Bronchus fibroblast of lung (primary cell): ENCODE measurements around the gene PGAP2. TPM values are rescaled to one million over a fixed set of nuclear protein-coding genes. Genes with fewer than 3 reads are reported as not detected.

Experiments
- total RNA-seq: library from RNA; depleted of rRNA; stranded (reverse); fragments of >200 nt; gene quantifications from 2 replicates; pipeline ENCODE4 v1.2.3, GENCODE V29; 2015

The PGAP2 gene
- total RNA-seq: 16.1 and 18.1 TPM in 2 replicates

DNA sequence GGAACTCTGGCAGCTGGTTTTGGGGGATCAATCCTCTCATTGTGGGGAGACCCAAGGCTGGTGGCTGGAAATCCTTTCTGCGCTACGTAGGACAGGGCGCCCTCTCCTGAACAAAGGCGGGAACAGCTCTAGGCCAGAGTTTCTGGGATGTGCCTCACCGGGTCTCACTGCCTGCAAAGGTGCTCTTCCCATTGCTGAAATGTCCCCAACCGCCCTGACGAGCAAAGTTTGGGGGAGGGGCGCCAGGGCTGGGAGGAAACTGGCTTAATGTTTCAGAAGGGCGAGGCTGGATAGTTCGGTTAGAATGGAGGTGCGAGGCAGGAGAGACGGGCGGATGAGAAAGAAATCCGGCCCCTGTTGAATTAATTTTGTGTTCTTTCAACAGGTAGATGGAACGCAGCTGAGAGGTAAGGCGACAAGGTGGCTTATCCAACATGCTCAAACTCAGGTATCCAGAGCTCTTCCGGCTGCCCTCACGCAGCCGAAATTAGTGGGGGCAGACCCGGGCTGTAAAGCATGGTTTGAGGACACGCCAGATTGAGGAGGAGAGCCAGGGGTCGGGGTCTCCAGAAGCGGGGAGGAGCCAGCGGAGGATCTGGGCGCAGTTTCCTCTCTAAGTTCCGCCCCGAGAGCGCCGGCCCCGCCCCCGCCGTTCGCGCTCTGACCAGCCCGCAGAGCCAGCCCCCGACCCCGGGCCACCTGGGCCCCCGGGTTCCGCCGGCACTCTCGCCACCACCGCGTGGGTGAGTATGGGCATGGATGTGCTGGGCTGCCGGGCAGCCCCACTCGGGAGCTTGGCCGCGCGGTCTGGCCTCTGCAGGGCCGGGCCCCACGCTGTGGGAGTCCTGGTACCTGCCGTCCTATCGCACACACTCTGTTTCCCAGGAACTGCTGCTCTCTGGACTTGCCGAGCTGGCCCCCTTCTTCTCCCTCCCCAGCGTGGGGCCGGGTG, at the start of gene PGAP2:
PGAP2 (plus strand) TSS at position 652 of the 952 bp plus-strand sequence. CDS start 2,700 bp downstream, outside the sequence.

DNA sequence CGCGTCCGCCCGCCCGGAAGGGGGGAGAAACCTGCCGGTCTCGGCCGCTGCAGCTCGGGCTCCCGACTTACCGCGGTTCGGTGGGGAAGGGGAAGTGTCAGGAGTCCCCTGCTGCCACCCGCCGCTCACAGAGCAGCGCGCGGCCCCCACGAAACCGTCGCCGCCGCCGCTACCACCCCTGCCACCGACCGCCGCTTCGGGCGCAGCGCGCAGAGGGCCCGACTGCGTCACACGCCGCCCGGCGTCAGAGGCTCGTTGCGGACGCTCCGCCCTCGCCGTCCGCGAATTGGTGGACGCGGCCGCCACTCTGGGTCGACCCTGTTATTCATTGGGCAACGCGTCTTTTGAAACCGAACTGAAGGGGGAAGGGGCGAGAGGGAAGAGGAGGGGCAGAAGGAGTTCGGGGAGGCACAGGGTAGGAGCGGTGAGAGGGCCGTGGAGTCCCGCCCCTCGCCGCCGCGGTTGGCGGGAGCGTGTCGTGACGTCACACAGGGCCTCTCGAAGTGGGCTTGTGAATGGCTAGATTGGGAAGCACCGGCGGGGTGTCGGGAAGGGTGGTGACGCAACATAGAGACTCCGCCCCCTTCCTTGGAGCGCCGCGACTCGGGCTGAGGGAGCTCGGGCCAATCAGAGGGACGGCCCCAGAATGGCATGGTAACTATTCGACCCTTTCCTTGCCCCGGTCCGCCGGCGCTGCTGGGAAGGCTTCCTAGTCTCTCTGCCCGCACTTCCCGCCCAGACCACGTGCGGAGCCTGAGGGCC, 10.8 kb upstream of the PGAP2 start, which contains the start of gene NUP98:
NUP98 (minus strand) TSS at position 226 of the 762 bp plus-strand sequence. CDS start 15,437 bp downstream, outside the sequence.

DNA sequence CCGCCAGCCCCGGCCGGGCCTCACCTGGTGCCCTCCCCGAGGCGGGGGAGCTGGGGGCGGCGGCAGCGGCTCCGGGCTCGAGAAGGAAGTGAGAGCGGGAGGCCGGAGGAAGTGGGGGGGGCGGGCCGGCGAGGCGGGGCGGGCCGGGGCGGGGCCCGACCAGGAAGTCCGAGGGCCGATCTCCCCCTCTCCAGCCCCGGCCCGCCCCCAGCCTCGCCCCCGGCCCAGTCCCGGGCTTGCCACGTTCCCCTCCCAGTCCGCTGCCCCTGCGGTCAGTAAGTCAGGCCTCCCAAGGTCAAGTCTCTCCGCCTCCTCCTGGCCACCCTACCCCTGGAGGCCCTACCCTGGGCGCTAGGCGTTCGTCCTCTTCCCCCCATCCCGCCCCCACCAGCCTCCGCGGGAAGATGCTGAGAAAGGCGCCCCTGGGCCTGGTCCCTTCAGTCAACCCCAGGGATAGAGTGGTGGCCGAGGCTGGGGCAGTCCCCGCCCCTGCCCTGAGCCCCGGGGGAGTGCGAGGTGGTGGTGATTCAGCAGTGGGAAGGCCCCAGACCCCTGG, 32.6 kb downstream of the PGAP2 start, which contains the start of gene RHOG:
RHOG (minus strand) TSS at position 90 of the 556 bp plus-strand sequence. CDS start 12,821 bp downstream, outside the sequence.

DNA sequence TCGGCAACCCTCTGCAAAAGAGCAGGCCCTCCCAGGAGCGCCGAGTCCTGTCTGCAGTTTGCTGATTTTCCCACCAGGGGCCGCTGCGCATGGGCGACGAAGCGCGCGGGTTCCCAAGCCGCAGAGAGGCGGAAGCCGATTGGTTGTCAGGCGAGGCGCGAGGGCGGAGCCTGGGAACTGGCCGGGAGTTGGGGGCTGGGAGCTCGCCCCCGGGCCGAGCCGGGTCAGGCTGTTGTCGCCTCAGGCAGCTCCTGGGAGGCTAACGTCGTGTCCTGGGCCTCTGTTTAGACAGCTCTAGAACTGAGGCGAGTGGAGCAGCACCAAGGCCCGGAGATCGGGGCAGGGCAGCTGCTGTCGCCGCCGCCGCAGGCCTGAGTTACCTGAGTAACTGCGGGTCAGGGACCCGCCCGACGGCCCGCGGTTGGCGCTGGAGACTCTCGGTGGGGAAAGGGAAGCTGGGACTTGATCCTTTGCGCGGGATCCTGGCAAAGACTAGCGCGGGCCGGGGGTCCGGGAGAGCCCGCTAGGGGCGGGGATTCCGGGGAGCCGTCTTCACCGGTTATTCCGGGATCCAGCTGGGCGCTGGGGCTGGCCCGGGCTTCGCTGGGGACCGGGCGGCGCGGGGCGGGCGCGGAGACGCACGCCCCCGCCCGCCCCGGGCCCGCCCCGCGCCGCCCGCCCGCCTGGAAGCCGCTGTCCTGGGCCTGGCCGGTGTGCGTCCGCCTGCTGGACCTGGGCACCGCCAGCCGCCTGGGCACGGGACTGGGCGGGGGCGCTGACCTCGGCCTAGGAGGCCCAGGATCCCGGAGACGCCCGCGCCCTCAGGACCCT, 46.8 kb downstream of the PGAP2 start, which contains the start of gene STIM1:
STIM1 (plus strand) TSS at position 688 of the 831 bp plus-strand sequence. CDS start 607 bp downstream, outside the sequence.

Other genes starting within 250 kb of the PGAP2 start
- gene ART5, start 166.6 kb upstream of the PGAP2 start, total RNA-seq: not detected in 2 replicates
- gene ART1, start 163.4 kb upstream of the PGAP2 start, total RNA-seq: not detected in 2 replicates
- gene CHRNA10, start 137.2 kb upstream of the PGAP2 start, total RNA-seq: 0.30 and 0.34 TPM in 2 replicates
- 95.0 and 111 TPM in 2 replicates for gene NUP98, start 11.0 kb upstream of the PGAP2 start, total RNA-seq
- gene RHOG, start 32.4 kb downstream of the PGAP2 start, total RNA-seq: 44.2 and 52.5 TPM in 2 replicates
- 13.1 and 13.7 TPM in 2 replicates for gene STIM1, start 47.1 kb downstream of the PGAP2 start, total RNA-seq